HL-60 (cell line): ENCODE results near the gene GRHL3.

Experiments used
- POLR2AphosphoS5 ChIP-seq: IDR thresholded peaks from 2 replicates; pipeline ENCODE4 v1.6.1; 2012; ENCODE audit warnings: low read depth
- REST ChIP-seq: IDR thresholded peaks from 2 replicates; pipeline ENCODE4 v1.6.1; 2012; ENCODE audit warnings: low read depth; ENCODE audit not compliant: insufficient replicate concordance
- TF ChIP-seq, protein P1 (sequence below): IDR thresholded peaks from one replicate; pipeline ENCODE4 v1.5.1; 2011; ENCODE audit warnings: low read length, control low read depth, inconsistent platforms; ENCODE audit not compliant: insufficient read depth

GRCh38 chr1:24364605-24364974 lies 45.4 kb downstream of the GRHL3 start:
- TF ChIP-seq, protein P1, sequence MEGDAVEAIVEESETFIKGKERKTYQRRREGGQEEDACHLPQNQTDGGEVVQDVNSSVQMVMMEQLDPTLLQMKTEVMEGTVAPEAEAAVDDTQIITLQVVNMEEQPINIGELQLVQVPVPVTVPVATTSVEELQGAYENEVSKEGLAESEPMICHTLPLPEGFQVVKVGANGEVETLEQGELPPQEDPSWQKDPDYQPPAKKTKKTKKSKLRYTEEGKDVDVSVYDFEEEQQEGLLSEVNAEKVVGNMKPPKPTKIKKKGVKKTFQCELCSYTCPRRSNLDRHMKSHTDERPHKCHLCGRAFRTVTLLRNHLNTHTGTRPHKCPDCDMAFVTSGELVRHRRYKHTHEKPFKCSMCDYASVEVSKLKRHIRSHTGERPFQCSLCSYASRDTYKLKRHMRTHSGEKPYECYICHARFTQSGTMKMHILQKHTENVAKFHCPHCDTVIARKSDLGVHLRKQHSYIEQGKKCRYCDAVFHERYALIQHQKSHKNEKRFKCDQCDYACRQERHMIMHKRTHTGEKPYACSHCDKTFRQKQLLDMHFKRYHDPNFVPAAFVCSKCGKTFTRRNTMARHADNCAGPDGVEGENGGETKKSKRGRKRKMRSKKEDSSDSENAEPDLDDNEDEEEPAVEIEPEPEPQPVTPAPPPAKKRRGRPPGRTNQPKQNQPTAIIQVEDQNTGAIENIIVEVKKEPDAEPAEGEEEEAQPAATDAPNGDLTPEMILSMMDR = no peak
- TF ChIP-seq POLR2AphosphoS5 (no peak), REST (no peak)
